IMR-90 (cell line): ENCODE results near the gene DDX6. TPM values are rescaled to one million over a fixed set of nuclear protein-coding genes. Genes with fewer than 3 reads are reported as not detected.

ENCODE experiments used
- ATAC-seq: fragments of 200-7000 bp; cut with Tn5 transposase; 2 replicates; pipeline ENCODE4 v1.9.1; 2020; ENCODE audit warnings: low read depth, mild to moderate bottlenecking, moderate library complexity
- BruUV-seq: library from RNA; stranded (reverse); fragments of 400-500 nt; replicated peaks from 2 replicates; lab custom pipeline; 2021; lab: Mats Ljungman, UMichigan
- CTCF ChIA-PET: fragments of 300-600 bp; formaldehyde crosslinking; extraction: SDS; loops from one replicate; lab custom pipeline; 2021; ENCODE audit warnings: antibody characterized with exemption; lab: Yijun Ruan, JAX
- POLR2A ChIA-PET: fragments of 300-600 bp; sonication (Branson Sonifier 250); formaldehyde crosslinking; loops from one replicate; lab custom pipeline; 2022; ENCODE audit warnings: antibody characterized with exemption; ENCODE audit not compliant: unreplicated experiment; lab: Charles Lee
- DNase-seq: peaks from one replicate; pipeline ENCODE4 v3.0.0; 2013
- H2AFZ ChIP-seq: replicated peaks from 2 replicates; pipeline ENCODE3; 2013; ENCODE audit warnings: low read length, mild to moderate bottlenecking; ENCODE audit not compliant: poor library complexity
- H2AK5ac ChIP-seq: 2 replicates; pipeline ENCODE4 v1.6.1; 2013; ENCODE audit warnings: low read depth, low read length, inconsistent platforms
- H2AK9ac ChIP-seq: replicated peaks from 2 replicates; pipeline ENCODE3; 2013; ENCODE audit warnings: mild to moderate bottlenecking, low read depth, low read length, moderate library complexity; ENCODE audit not compliant: poor library complexity
- H2BK120ac ChIP-seq: 2 replicates; pipeline ENCODE4 v1.6.1; 2013; ENCODE audit warnings: low read depth, low read length, inconsistent platforms
- H2BK15ac ChIP-seq: 3 replicates; pipeline ENCODE4 v1.6.1; 2013; ENCODE audit warnings: low read depth, low read length, inconsistent platforms
- H2BK20ac ChIP-seq: 2 replicates; pipeline ENCODE4 v1.6.1; 2013; ENCODE audit warnings: low read depth, mild to moderate bottlenecking, inconsistent platforms, low read length, moderate library complexity
- H2BK5ac ChIP-seq: 2 replicates; pipeline ENCODE4 v1.6.1; 2013; ENCODE audit warnings: mild to moderate bottlenecking, low read depth, low read length, inconsistent platforms; ENCODE audit not compliant: poor library complexity, severe bottlenecking
- H3K14ac ChIP-seq: replicated peaks from 2 replicates; pipeline ENCODE4 v1.6.1; 2013; ENCODE audit warnings: low read depth, low read length, inconsistent platforms
- H3K18ac ChIP-seq: 2 replicates; pipeline ENCODE4 v1.6.1; 2013; ENCODE audit warnings: low read depth, low read length, control low read depth
- H3K23ac ChIP-seq: 2 replicates; pipeline ENCODE4 v1.6.1; 2013; ENCODE audit warnings: low read depth, low read length, inconsistent platforms
- H3K27ac ChIP-seq: 2 replicates; pipeline ENCODE4 v1.5.1; 2013; ENCODE audit warnings: mild to moderate bottlenecking, control low read depth, low read length; ENCODE audit not compliant: insufficient read depth
- H3K27me3 ChIP-seq: 2 replicates; pipeline ENCODE4 v1.6.1; 2013; ENCODE audit warnings: low read length; ENCODE audit not compliant: control insufficient read depth, insufficient read depth
- H3K36me3 ChIP-seq: 2 replicates; pipeline ENCODE4 v1.6.1; 2013; ENCODE audit warnings: low read length, mixed read lengths; ENCODE audit not compliant: control insufficient read depth, insufficient read depth
- H3K4ac ChIP-seq: 2 replicates; pipeline ENCODE4 v1.6.1; 2013; ENCODE audit warnings: low read depth, low read length, inconsistent platforms
- H3K4me1 ChIP-seq: 2 replicates; pipeline ENCODE4 v1.6.1; 2013; ENCODE audit warnings: low read length, mixed read lengths; ENCODE audit not compliant: control insufficient read depth, insufficient read depth
- H3K4me2 ChIP-seq: 2 replicates; pipeline ENCODE4 v1.6.1; 2013; ENCODE audit warnings: low read depth, mild to moderate bottlenecking, control low read depth, low read length, moderate library complexity
- H3K4me3 ChIP-seq: 2 replicates; pipeline ENCODE4 v1.5.1; 2013; ENCODE audit warnings: low read depth, mild to moderate bottlenecking, control low read depth, low read length, moderate library complexity; ENCODE audit not compliant: insufficient read depth
- H3K56ac ChIP-seq: 2 replicates; pipeline ENCODE4 v1.6.1; 2013; ENCODE audit warnings: low read length, inconsistent platforms; ENCODE audit not compliant: insufficient read depth; ENCODE audit errors: extremely low read depth
- H3K79me1 ChIP-seq, 2 experiments: 2 replicates each; pipeline ENCODE4 v1.6.1; 2013; ENCODE audit warnings: low read length in 2 of 2, inconsistent platforms in 1 of 2, low read depth in 1 of 2
- H3K9ac ChIP-seq: 2 replicates; pipeline ENCODE4 v1.6.1; 2013; ENCODE audit warnings: low read depth, low read length, control low read depth
- H3K9me1 ChIP-seq: 2 replicates; pipeline ENCODE4 v1.6.1; 2013; ENCODE audit warnings: low read length, inconsistent platforms; ENCODE audit not compliant: insufficient read depth
- H3K9me3 ChIP-seq: 2 replicates; pipeline ENCODE4 v1.6.1; 2013; ENCODE audit warnings: low read length; ENCODE audit not compliant: control insufficient read depth, insufficient read depth
- H4K20me1 ChIP-seq: 2 replicates; pipeline ENCODE4 v1.6.1; 2013; ENCODE audit warnings: low read length, inconsistent platforms; ENCODE audit not compliant: insufficient read depth
- H4K5ac ChIP-seq: 2 replicates; pipeline ENCODE4 v1.6.1; 2013; ENCODE audit warnings: mild to moderate bottlenecking, low read depth, low read length, control low read depth
- H4K8ac ChIP-seq, 2 experiments: 2 replicates each; pipeline ENCODE4 v1.6.1; 2013; ENCODE audit warnings: low read depth in 2 of 2, low read length in 2 of 2, control low read depth in 1 of 2, inconsistent platforms in 1 of 2
- H4K91ac ChIP-seq: 2 replicates; pipeline ENCODE4 v1.6.1; 2013; ENCODE audit warnings: low read depth, low read length, inconsistent platforms; ENCODE audit not compliant: insufficient read depth
- MAFK ChIP-seq: IDR thresholded peaks from 2 replicates; pipeline ENCODE4 v1.6.1; 2012; ENCODE audit warnings: low read depth, low read length, improper control_type of control experiment
- NFE2L2 ChIP-seq: fragments of 150-350 bp; IDR thresholded peaks from 2 replicates; pipeline ENCODE4 v1.6.1; 2016; ENCODE audit warnings: low read depth, mild to moderate bottlenecking, low read length
- RCOR1 ChIP-seq: IDR thresholded peaks from 2 replicates; pipeline ENCODE4 v1.6.1; 2012; ENCODE audit warnings: mild to moderate bottlenecking, low read length, improper control_type of control experiment; ENCODE audit not compliant: insufficient replicate concordance
- USF2 ChIP-seq: fragments of 150-350 bp; IDR thresholded peaks from 2 replicates; pipeline ENCODE4 v1.6.1; 2017; ENCODE audit warnings: mild to moderate bottlenecking, antibody characterized with exemption, low read length, low read depth
- WGBS, 2 experiments: methylation state at CpG; one replicate each; pipeline versions ENCODE4 v1.1.5 to v1.1.7; 2013; ENCODE audit warnings: missing lambda C conversion rate in 2 of 2; ENCODE audit not compliant: insufficient read length in 1 of 2; ENCODE audit errors: extremely low coverage in 2 of 2; 5-methylcytosine and 5-hydroxymethylcytosine counted together
- dilution Hi-C: fragments of 300-500 bp; cut with HindIII; formaldehyde crosslinking; loops from one replicate; pipeline ENCODE4 v1.14.3; 2018; ENCODE audit warnings: low sequenced_read_pairs; ENCODE audit not compliant: unreplicated experiment
- in situ Hi-C: fragments of 300-500 bp; cut with MboI; formaldehyde crosslinking; loops from 3 replicates; pipeline ENCODE4 v1.14.3; 2019; ENCODE audit warnings: low sequenced_read_pairs, inconsistent platforms, mixed read lengths
- intact Hi-C: fragments of 100-400 bp; cut with micrococcal nuclease; formaldehyde crosslinking; loops from 2 replicates; pipeline ENCODE4 v1.10.0; 2022
- polyA plus RNA-seq, 3 experiments: library from polyadenylated mRNA; depleted of rRNA; stranded (reverse); fragments of >200 nt; gene quantifications; 2 replicates each; pipeline ENCODE4 v1.2.3, GENCODE V29; 2012; ENCODE audit warnings: low replicate concordance in 1 of 3
- total RNA-seq: library from RNA; depleted of rRNA; stranded (reverse); fragments of >200 nt; gene quantifications from 2 replicates; pipeline ENCODE4 v1.2.3, GENCODE V29; 2012

Gene DDX6
- total and polyA plus RNA-seq, 2 of the 4 experiments (the other 2 are of a cell fraction) = 19.2 to 197 TPM

- ChIA-PET POLR2A (no interaction called here), CTCF (interaction anchor here (0.7 kb wide), 1 partner anchor 10 kb away, joined by 5 read pairs; no protein-coding TSS in a partner anchor)
- no peaks in the 10 kb centered on the region for H3K36me3 ChIP-seq
- no peak overlapping the region for H2BK120ac ChIP-seq
- H3K4me3 ChIP-seq = no peak overlapping the region
- no peaks in the 10 kb centered on the region for H3K9me1 ChIP-seq
- no peak overlapping the region for H2AK9ac ChIP-seq
- H3K56ac ChIP-seq = no peak overlapping the region
- no TSS peak for BruUV-seq
- peaks cover 29% of the 10 kb centered on the region for H3K27me3 ChIP-seq
- WGBS, 2 experiments = 80% methylated on average over 2 of the region's 15 CpGs; no CpG with 5 or more reads in 1 of the 2 experiments
- dilution Hi-C loops (no loop called here), intact Hi-C loops (no loop called here), in situ Hi-C loops (no loop called here)
- H3K4me1 ChIP-seq = no peaks in the 10 kb centered on the region
- no peak overlapping the region for H2BK5ac ChIP-seq
- no peak overlapping the region for H2AK5ac ChIP-seq
- H2BK15ac ChIP-seq = no peak overlapping the region
- TF ChIP-seq USF2 = no peak
- no peak for TF ChIP-seq MAFK
- TF ChIP-seq NFE2L2 = no peak
- no peak for TF ChIP-seq RCOR1
- H4K5ac ChIP-seq = no peak overlapping the region
- no peak overlapping the region for H3K14ac ChIP-seq
- H3K9ac ChIP-seq = no peak overlapping the region
- DNase-seq = no peak
- H4K20me1 ChIP-seq = no peaks in the 10 kb centered on the region
- H3K23ac ChIP-seq = no peak overlapping the region
- H3K18ac ChIP-seq = no peak overlapping the region
- H4K8ac ChIP-seq = no peak overlapping the region
- H3K27ac ChIP-seq = no peak overlapping the region
- H2AFZ ChIP-seq = no peak overlapping the region
- H4K91ac ChIP-seq = no peak overlapping the region
- no peak overlapping the region for H3K4me2 ChIP-seq
- no peaks in the 10 kb centered on the region for H3K79me1 ChIP-seq
- H3K9me3 ChIP-seq = peaks cover 3% of the 10 kb centered on the region; the same call in 1 of the 2 replicates
- H2BK20ac ChIP-seq = no peak overlapping the region
- no peak for ATAC-seq
- no peak overlapping the region for H3K4ac ChIP-seq
Measured at GRCh38 chr11:118705111-118705741, 85.7 kb downstream of the DDX6 start.
